Sigmoid colon (tissue), 4 donors: ENCODE results near the gene HTD2.

Experiments used
- CTCF ChIP-seq, 4 experiments: fragments of 450-650 bp in 3 of 4; fragments of 200-600 bp in 1 of 4; IDR thresholded peaks; one replicate each; pipeline ENCODE4 v1.5.1; 2016 to 2019; ENCODE audit warnings: antibody characterized with exemption in 4 of 4, mild to moderate bottlenecking in 3 of 4, moderate library complexity in 2 of 4
- POLR2AphosphoS5 ChIP-seq, 4 donors: sonication (generic); formaldehyde crosslinking; IDR thresholded peaks; one replicate each; pipeline ENCODE4 v1.6.1; 2017; ENCODE audit warnings: antibody characterized with exemption in 4 of 4

- TF ChIP-seq CTCF (IDR thresholded peaks at IDR 0.05), result no peak
- TF ChIP-seq POLR2AphosphoS5 (IDR thresholded peaks at IDR 0.05), result no peak
Measured at GRCh38 chr3:58366699-58367098, 60.4 kb downstream of the HTD2 start.
